ENCODE data around the gene FBN1.

The FBN1 gene

DNA sequence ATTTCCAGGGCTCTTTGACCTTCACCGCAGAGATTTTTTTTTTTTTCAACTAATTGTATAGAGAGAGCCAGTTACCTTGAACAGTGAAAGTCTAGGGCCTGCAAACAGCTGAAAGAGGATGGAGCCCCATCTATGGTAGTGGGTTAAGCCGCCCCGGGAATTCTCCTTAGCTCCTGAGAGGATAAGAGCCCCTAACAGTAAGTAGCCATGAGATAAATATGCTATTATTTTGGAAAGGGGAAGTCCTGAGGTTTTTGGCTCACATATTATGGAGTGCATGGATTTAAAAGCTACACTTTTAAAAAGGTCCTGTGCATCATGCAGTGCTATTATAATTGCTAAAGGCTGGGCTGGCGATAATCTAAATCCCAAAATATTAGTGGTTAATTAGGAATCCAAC lies 115.0 kb downstream of the FBN1 start:
- no peak for TF ChIP-seq CTCF (IDR thresholded peaks at IDR 0.05; ENCODE audit: low read depth, low read length)
- no peak for DNase-seq
- Histone ChIP-seq H3K4me3 (ENCODE audit: low read depth, low read length) (no peak overlapping the region), H3K27me3 (ENCODE audit: insufficient read depth, low read depth, severe bottlenecking) (no peaks in the 10 kb centered on the region), H3K9me3 (ENCODE audit: severe bottlenecking) (no peaks in the 10 kb centered on the region), H3K27ac (no peak overlapping the region), H3K36me3 (no peaks in the 10 kb centered on the region)

DNA sequence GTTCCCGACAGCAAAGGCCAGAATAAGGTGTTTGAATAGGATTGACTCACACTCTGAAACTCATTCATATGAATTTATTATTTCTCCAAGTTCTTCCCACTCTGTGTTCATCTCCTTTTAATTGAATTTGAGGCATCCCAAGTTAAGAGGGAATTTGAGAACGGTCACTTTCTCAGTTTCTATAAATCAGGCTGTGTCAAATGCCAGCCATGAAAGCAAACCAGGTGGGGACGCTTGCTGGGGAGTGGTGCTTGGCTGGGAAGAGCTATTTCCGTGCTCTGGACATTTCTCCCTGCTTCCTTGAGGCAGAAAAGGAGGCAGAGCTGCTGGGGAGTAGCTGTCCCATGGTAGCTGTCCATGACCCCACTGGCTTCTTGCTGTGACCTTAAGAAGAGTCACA lies 116.6 kb downstream of the FBN1 start:
- no peak for DNase-seq
- Histone ChIP-seq H3K36me3 (no peaks in the 10 kb centered on the region), H3K27me3 (ENCODE audit: insufficient read depth, low read depth, severe bottlenecking) (no peaks in the 10 kb centered on the region), H3K9me3 (ENCODE audit: severe bottlenecking) (no peaks in the 10 kb centered on the region), H3K4me3 (ENCODE audit: low read depth, low read length) (no peak overlapping the region), H3K27ac (no peak overlapping the region)
- TF ChIP-seq CTCF (IDR thresholded peaks at IDR 0.05; ENCODE audit: low read depth, low read length): no peak

DNA sequence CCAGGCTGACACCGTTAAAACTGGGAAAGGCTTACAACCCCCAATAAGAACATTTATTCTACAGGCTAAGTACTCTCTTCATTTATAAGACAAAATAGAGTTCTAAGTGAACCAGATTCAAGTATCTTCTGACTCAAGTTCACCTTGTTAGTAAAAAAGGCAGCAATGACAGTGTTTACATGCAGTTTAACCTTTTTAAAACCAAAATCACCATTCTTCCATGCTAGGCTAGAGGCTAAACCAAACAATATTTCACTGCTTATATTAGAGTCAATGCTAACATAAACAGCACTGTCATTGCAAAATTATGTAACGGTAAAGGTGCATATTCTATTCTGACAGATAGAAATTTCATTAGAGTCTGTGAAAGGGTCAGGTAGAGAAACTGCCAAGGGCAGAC lies 118.0 kb downstream of the FBN1 start:
- TF ChIP-seq CTCF (IDR thresholded peaks at IDR 0.05; ENCODE audit: low read depth, low read length): no peak
- H3K27ac ChIP-seq: no peak overlapping the region
- H3K4me3 ChIP-seq (ENCODE audit: low read depth, low read length): no peak overlapping the region
- DNase-seq: no peak
- H3K27me3 ChIP-seq (ENCODE audit: insufficient read depth, low read depth, severe bottlenecking): no peaks in the 10 kb centered on the region
- H3K36me3 ChIP-seq: no peaks in the 10 kb centered on the region
- no peaks in the 10 kb centered on the region for H3K9me3 ChIP-seq (ENCODE audit: severe bottlenecking)

DNA sequence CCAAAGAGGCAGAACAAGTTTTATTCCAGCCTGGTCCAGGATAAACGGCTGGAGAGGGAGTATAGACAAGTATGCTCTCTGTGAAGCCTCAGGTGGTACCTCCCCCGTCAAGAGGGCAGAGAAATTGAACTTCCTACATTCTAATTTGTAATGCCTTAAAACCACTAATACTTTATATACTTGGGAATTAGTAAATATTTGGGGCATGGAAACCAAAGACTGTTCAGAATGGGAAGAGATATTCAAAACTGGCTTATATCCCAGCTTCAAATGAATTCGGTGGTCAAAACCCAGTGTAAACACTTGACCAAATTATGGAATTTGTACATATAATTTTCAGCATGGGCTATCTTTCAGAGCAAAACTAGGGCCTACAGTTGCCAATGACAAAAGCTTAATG lies 122.6 kb downstream of the FBN1 start:
- Histone ChIP-seq H3K27me3 (ENCODE audit: insufficient read depth, low read depth, severe bottlenecking) (no peaks in the 10 kb centered on the region), H3K4me3 (ENCODE audit: low read depth, low read length) (no peak overlapping the region), H3K27ac (no peak overlapping the region), H3K36me3 (no peaks in the 10 kb centered on the region), H3K9me3 (ENCODE audit: severe bottlenecking) (no peaks in the 10 kb centered on the region)
- no peak for DNase-seq
- TF ChIP-seq CTCF (IDR thresholded peaks at IDR 0.05; ENCODE audit: low read depth, low read length): no peak

- Histone ChIP-seq H3K9me3 (ENCODE audit: severe bottlenecking) (no peaks in the 10 kb centered on the region), H3K4me3 (ENCODE audit: low read depth, low read length) (no peak overlapping the region), H3K36me3 (no peaks in the 10 kb centered on the region), H3K27me3 (ENCODE audit: insufficient read depth, low read depth, severe bottlenecking) (no peaks in the 10 kb centered on the region), H3K27ac (no peak overlapping the region)
- no peak for DNase-seq
- TF ChIP-seq CTCF (IDR thresholded peaks at IDR 0.05; ENCODE audit: low read depth, low read length): no peak
Measured at GRCh38 chr15:48522123-48522522, 123.4 kb downstream of the FBN1 start.

GRCh38 chr15:48520376-48521155 lies 124.9 kb downstream of the FBN1 start:
- Histone ChIP-seq H3K36me3 (no peaks in the 10 kb centered on the region), H3K9me3 (ENCODE audit: severe bottlenecking) (no peaks in the 10 kb centered on the region), H3K4me3 (ENCODE audit: low read depth, low read length) (no peak overlapping the region), H3K27me3 (ENCODE audit: insufficient read depth, low read depth, severe bottlenecking) (no peaks in the 10 kb centered on the region), H3K27ac (no peak overlapping the region)
- DNase-seq: peak; percentile 20
- TF ChIP-seq CTCF (IDR thresholded peaks at IDR 0.05; ENCODE audit: low read depth, low read length): 0 out of 2 replicates have a peak, but pooled peaks have one; percentile 35
